ENCODE measurements around the gene INPP5A. TPM values are rescaled to one million over a fixed set of nuclear protein-coding genes. Genes with fewer than 3 reads are reported as not detected.

INPP5A gene
- total and polyA plus RNA-seq, 7 donors = 15.1 to 48.8 (median 40.9) TPM

DNA sequence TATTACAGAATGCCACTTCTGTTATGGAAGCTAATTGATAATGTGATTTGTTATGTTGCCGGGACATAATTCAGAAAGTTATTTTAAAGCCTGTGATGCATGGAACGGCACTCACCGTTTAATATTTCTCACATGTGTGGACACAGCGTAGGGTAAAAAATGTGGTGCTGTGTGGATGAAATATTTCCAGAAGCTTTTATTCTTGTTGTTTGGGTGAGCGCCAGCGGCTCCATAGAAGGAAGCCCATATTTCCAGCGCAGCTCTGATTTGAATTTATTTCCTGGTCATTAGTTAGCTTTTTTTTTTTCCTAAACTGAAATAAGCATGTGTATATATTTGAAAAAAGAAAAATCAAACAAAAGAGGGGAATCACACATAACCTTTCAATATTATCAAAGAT, 268.5 kb downstream of the INPP5A start:
- Histone ChIP-seq H3K4me1 (no peaks in the 10 kb centered on the region), H3K4me3 (no peak overlapping the region), H3K27me3 (ENCODE audit: insufficient read depth in 3 of 3, low read length in 2 of 3) (peaks cover 0 to 2% (median 0%) of the 10 kb centered on the region in 3 donors), H3K9me3 (no peaks in the 10 kb centered on the region), H3K27ac (no peak overlapping the region), H3K36me3 (ENCODE audit: insufficient read depth in 1 of 2, low read depth in 1 of 2) (no peaks in the 10 kb centered on the region)
- intact Hi-C loops (cut with DNase I) = no loop called here
- TF ChIP-seq, protein P1, sequence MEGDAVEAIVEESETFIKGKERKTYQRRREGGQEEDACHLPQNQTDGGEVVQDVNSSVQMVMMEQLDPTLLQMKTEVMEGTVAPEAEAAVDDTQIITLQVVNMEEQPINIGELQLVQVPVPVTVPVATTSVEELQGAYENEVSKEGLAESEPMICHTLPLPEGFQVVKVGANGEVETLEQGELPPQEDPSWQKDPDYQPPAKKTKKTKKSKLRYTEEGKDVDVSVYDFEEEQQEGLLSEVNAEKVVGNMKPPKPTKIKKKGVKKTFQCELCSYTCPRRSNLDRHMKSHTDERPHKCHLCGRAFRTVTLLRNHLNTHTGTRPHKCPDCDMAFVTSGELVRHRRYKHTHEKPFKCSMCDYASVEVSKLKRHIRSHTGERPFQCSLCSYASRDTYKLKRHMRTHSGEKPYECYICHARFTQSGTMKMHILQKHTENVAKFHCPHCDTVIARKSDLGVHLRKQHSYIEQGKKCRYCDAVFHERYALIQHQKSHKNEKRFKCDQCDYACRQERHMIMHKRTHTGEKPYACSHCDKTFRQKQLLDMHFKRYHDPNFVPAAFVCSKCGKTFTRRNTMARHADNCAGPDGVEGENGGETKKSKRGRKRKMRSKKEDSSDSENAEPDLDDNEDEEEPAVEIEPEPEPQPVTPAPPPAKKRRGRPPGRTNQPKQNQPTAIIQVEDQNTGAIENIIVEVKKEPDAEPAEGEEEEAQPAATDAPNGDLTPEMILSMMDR (IDR thresholded peaks at IDR 0.05) = no peak
- peak in 1 of 2 donors; percentile 8 for DNase-seq
- no peak for ATAC-seq
- WGBS, 3 donors = 22 to 27% (median 25%) methylated on average over 7 of the region's 7 CpGs

DNA sequence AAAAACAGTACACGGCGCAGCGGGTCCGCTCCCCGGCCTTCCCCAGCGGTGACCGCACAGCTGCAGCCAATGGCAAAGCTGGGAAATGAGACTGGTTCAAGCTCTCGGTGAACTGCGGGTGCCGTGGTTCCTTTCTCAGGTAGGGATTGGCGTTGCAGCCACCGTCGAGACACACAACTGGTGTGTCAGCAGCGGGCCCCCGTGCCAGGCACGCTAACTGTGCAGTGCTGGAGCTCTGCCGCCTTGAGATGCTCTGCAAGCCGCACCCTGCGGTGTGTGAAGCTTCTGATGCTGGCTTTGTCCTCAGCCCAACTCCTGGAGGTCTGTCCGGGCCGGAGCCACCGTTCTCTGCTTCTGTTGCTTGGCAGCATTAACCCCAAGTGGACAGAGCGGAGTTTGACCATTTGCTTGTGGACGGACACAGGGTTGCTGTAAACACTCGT, 269.0 kb downstream of the INPP5A start:
- H3K36me3 ChIP-seq (ENCODE audit: insufficient read depth in 1 of 2, low read depth in 1 of 2) = no peaks in the 10 kb centered on the region
- intact Hi-C loops (cut with DNase I) = no loop called here
- TF ChIP-seq, protein P1 (IDR thresholded peaks at IDR 0.05) = no peak
- no peak overlapping the region for H3K4me3 ChIP-seq
- 66 to 72% (median 67%) methylated on average over 25 of the region's 25 CpGs for WGBS, 3 donors
- no peaks in the 10 kb centered on the region for H3K4me1 ChIP-seq
- no peak overlapping the region for H3K27ac ChIP-seq
- DNase-seq (peak in 1 of 2 donors; percentile 34), ATAC-seq (no peak)
- H3K9me3 ChIP-seq = no peaks in the 10 kb centered on the region
- peaks cover 0 to 2% (median 0%) of the 10 kb centered on the region in 3 donors for H3K27me3 ChIP-seq (ENCODE audit: insufficient read depth in 3 of 3, low read length in 2 of 3)

DNA sequence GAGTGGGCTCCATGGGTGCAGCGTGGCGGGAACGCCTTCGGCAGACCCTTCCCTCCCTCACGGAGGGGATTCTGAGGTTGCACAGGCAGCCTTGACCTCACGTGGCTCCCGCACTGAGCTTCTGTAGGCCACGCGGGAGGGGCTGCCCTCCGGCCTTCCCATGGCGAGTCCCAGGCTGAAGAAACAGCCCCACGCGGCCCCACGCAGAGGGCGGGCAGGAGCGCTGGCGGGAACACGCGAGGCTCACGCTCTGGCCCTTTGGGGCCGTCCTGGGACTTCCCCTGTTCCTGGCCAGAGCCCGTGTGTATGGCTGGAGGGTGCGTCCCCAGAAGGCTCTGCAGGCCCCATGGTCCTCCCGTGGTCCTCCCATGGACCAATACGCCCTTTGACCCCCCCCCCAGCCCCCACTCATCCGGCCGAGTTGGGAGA, 270.0 kb downstream of the INPP5A start:
- no peak overlapping the region for H3K4me3 ChIP-seq
- no peaks in the 10 kb centered on the region for H3K36me3 ChIP-seq (ENCODE audit: insufficient read depth in 1 of 2, low read depth in 1 of 2)
- intact Hi-C loops (cut with DNase I) = no loop called here
- TF ChIP-seq, protein P1 (IDR thresholded peaks at IDR 0.05) = no peak
- DNase-seq (peak in 1 of 2 donors; percentile 20), ATAC-seq (peak in 1 of 4 donors; percentile 20)
- 89 to 91% (median 90%) methylated on average over 26 to 27 of the region's 27 CpGs for WGBS, 3 donors
- H3K27ac ChIP-seq = no peak overlapping the region
- H3K9me3 ChIP-seq = no peaks in the 10 kb centered on the region
- H3K4me1 ChIP-seq = no peaks in the 10 kb centered on the region
- H3K27me3 ChIP-seq (ENCODE audit: insufficient read depth in 3 of 3, low read length in 2 of 3) = no peaks in the 10 kb centered on the region

DNA sequence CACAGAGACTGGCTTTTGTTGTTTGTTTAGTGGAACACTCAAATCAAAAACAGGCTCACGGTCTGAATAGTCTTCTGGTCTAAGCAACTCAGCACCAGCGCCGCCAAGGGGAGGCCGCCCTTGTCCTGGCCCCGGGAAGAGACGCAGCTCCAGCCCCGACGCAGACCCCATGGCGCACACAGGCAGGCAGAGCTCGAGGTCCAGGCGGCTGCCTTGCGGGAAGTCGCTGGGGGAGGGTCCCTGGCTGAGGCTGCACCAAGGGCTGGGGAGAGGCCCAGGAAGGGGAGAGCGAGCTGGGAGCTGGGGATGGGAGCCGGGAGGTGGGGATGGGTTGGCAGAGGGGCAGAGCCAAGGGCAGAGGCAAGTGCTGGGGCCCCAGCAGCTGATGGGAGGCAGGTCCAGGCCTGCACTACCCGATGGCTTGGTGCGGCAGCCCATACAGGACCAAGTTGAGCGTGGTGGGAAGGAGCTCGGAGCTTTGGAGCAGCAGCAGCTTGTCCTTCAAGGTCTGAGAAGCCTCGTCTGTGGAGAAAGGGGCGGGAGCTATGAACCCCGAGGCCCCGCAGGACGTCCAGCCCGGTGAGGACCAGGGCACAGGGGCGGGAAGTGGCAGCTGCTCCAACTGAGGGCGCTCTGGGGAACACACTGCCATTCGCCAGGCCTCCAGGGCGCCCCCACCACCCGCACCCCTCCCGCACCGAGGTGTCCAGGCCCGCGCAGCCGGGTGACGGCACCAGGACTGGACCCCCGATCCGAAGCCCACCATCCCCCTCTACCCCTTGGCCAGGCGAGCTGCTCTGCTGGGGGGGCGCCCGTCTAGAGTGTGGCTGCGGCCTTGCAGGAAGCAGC, 271.0 kb downstream of the INPP5A start:
- intact Hi-C loops (cut with DNase I) = no loop called here
- no peaks in the 10 kb centered on the region for H3K9me3 ChIP-seq
- H3K27me3 ChIP-seq (ENCODE audit: insufficient read depth in 3 of 3, low read length in 2 of 3) = no peaks in the 10 kb centered on the region
- H3K27ac ChIP-seq = no peak overlapping the region
- H3K36me3 ChIP-seq (ENCODE audit: insufficient read depth in 1 of 2, low read depth in 1 of 2) = no peaks in the 10 kb centered on the region
- no peaks in the 10 kb centered on the region for H3K4me1 ChIP-seq
- no peak overlapping the region for H3K4me3 ChIP-seq
- ATAC-seq (no peak), DNase-seq (peak; percentile 7 to 45)
- TF ChIP-seq, protein P1 (IDR thresholded peaks at IDR 0.05) = no peak
- 66 to 71% (median 68%) methylated on average over 31 to 42 of the region's 42 CpGs for WGBS, 3 donors
